PC-9 (cell line): Measurements from ENCODE around the gene PRAMEF1. TPM values are rescaled to one million over a fixed set of nuclear protein-coding genes. Genes with fewer than 3 reads are reported as not detected.

ENCODE experiments used
- BruUV-seq: library from RNA; stranded (reverse); fragments of 400-500 nt; replicated peaks from 2 replicates; lab custom pipeline; 2021; lab: Mats Ljungman, UMichigan
- CTCF ChIA-PET: fragments of 300-600 bp; sonication (Branson Sonifier 250); formaldehyde crosslinking; loops from one replicate; lab custom pipeline; 2022; ENCODE audit warnings: antibody characterized with exemption; lab: Charles Lee
- POLR2A ChIA-PET: fragments of 300-600 bp; sonication (Branson Sonifier 250); formaldehyde crosslinking; loops from one replicate; lab custom pipeline; 2022; ENCODE audit warnings: antibody characterized with exemption; ENCODE audit not compliant: unreplicated experiment; lab: Charles Lee
- DNase-seq, 2 experiments: peaks; one replicate each; pipeline versions ENCODE4 v3.0.0 to v3.0.0-alpha.2; 2015 to 2022; ENCODE audit warnings: mixed read lengths in 1 of 2
- H2AFZ ChIP-seq: fragments of 200-600 bp; sonication (generic); 2 replicates; pipeline ENCODE4 v1.8.1; 2017; ENCODE audit warnings: antibody characterized with exemption
- H3F3A ChIP-seq: fragments of 200-600 bp; sonication (generic); 2 replicates; pipeline ENCODE4 v1.8.1; 2017; ENCODE audit warnings: antibody characterized with exemption, mild to moderate bottlenecking, low read depth; ENCODE audit not compliant: insufficient read depth
- H3K27ac ChIP-seq: fragments of 200-600 bp; sonication (generic); 2 replicates; pipeline ENCODE4 v1.6.1; 2016; ENCODE audit warnings: mixed run types
- H3K27me3 ChIP-seq: fragments of 200-600 bp; sonication (generic); 2 replicates; pipeline ENCODE4 v1.6.1; 2016; ENCODE audit warnings: low read depth, mixed run types; ENCODE audit not compliant: insufficient read depth
- H3K36me3 ChIP-seq: fragments of 200-600 bp; sonication (generic); 2 replicates; pipeline ENCODE4 v1.6.1; 2016; ENCODE audit warnings: low read depth, mixed run types
- H3K4me1 ChIP-seq: fragments of 200-600 bp; sonication (generic); replicated peaks from 2 replicates; pipeline ENCODE4 v1.6.1; 2016; ENCODE audit warnings: mixed run types; ENCODE audit not compliant: insufficient read depth
- H3K4me2 ChIP-seq: fragments of 200-600 bp; sonication (generic); 2 replicates; pipeline ENCODE4 v1.6.1; 2017; ENCODE audit warnings: mixed run types
- H3K4me3 ChIP-seq: fragments of 200-600 bp; sonication (generic); 2 replicates; pipeline ENCODE4 v1.6.1; 2016; ENCODE audit warnings: mixed run types
- H3K79me2 ChIP-seq: fragments of 200-600 bp; sonication (generic); 2 replicates; pipeline ENCODE4 v1.6.1; 2017; ENCODE audit warnings: low read depth, mixed run types
- H3K9me2 ChIP-seq: fragments of 200-600 bp; sonication (generic); 2 replicates; pipeline ENCODE4 v1.8.1; 2017; ENCODE audit warnings: mild to moderate bottlenecking; ENCODE audit not compliant: insufficient read depth
- H3K9me3 ChIP-seq: fragments of 200-600 bp; sonication (generic); 2 replicates; pipeline ENCODE4 v1.8.1; 2016; ENCODE audit warnings: low read depth; ENCODE audit not compliant: insufficient read depth
- H4K20me1 ChIP-seq: fragments of 200-600 bp; sonication (generic); 2 replicates; pipeline ENCODE4 v1.8.1; 2017; ENCODE audit not compliant: insufficient read depth
- EZH2 ChIP-seq: fragments of 200-600 bp; sonication (generic); IDR thresholded peaks from 2 replicates; pipeline ENCODE4 v1.8.0; 2017; ENCODE audit warnings: antibody characterized with exemption, low read depth
- intact Hi-C: fragments of 100-400 bp; cut with micrococcal nuclease; formaldehyde crosslinking; loops from one replicate; pipeline ENCODE4 v1.10.0; 2022; ENCODE audit not compliant: unreplicated experiment
- total RNA-seq: library from RNA; stranded (reverse); gene quantifications from 2 replicates; pipeline ENCODE4 v1.2.3, GENCODE V29; 2021
- TF ChIP-seq, protein P1 (sequence below): fragments of 200-600 bp; sonication (generic); conservative IDR thresholded peaks from 2 replicates; pipeline ENCODE4 v1.6.1; 2017; ENCODE audit warnings: mixed run types, antibody characterized with exemption, mild to moderate bottlenecking, moderate library complexity

Gene PRAMEF1
- total RNA-seq, 1 experiment from 2014 or later, result not detected

DNA sequence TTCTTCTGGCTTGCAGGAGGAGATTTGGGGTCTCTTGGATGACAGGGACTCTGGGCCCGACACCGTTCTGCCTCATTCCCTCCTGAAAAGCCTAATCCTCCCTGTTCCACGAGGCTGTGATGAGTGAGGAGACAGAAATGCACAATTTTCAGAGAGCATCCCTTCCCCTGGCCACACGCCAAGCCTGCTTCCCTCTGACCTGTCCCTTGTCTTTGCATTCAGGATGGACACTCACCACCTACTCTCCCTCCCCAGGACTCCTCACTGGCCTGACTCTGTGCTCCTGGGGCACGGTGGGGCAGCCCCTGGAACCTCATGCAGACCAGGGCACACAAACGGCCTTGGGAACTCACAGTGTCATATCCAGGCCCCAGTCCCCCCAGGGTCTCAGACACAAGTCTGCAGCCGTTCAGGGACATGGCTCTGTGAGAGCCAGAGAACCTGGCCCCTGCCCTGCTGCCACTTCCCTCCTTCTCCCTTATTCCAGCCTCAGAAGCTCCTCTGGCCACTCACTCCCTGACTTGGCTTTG, 21.2 kb upstream of the PRAMEF1 start:
- no peaks in the 10 kb centered on the region for H3K9me3 ChIP-seq
- no TSS peak for BruUV-seq
- H4K20me1 ChIP-seq, result no peaks in the 10 kb centered on the region
- H3K9me2 ChIP-seq, result no peaks in the 10 kb centered on the region
- H3K36me3 ChIP-seq, result no peaks in the 10 kb centered on the region
- ChIA-PET CTCF (no interaction called here), POLR2A (no interaction called here)
- no peak for DNase-seq
- H3K4me3 ChIP-seq, result no peak overlapping the region
- intact Hi-C loops, result loop anchor here (10.0 kb wide), 2 partner anchors 495 to 655 kb away; no protein-coding TSS in a partner anchor
- H3K27ac ChIP-seq, result no peak overlapping the region
- no peak overlapping the region for H3K4me2 ChIP-seq
- H3K4me1 ChIP-seq, result no peaks in the 10 kb centered on the region
- H3F3A ChIP-seq, result no peaks in the 10 kb centered on the region
- TF ChIP-seq EZH2, result no peak
- TF ChIP-seq, protein P1, sequence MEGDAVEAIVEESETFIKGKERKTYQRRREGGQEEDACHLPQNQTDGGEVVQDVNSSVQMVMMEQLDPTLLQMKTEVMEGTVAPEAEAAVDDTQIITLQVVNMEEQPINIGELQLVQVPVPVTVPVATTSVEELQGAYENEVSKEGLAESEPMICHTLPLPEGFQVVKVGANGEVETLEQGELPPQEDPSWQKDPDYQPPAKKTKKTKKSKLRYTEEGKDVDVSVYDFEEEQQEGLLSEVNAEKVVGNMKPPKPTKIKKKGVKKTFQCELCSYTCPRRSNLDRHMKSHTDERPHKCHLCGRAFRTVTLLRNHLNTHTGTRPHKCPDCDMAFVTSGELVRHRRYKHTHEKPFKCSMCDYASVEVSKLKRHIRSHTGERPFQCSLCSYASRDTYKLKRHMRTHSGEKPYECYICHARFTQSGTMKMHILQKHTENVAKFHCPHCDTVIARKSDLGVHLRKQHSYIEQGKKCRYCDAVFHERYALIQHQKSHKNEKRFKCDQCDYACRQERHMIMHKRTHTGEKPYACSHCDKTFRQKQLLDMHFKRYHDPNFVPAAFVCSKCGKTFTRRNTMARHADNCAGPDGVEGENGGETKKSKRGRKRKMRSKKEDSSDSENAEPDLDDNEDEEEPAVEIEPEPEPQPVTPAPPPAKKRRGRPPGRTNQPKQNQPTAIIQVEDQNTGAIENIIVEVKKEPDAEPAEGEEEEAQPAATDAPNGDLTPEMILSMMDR, result no peak
- peaks cover 11% of the 10 kb centered on the region; the same call in 1 of the 2 replicates for H3K27me3 ChIP-seq
- no peaks in the 10 kb centered on the region for H3K79me2 ChIP-seq
- no peak overlapping the region for H2AFZ ChIP-seq

DNA sequence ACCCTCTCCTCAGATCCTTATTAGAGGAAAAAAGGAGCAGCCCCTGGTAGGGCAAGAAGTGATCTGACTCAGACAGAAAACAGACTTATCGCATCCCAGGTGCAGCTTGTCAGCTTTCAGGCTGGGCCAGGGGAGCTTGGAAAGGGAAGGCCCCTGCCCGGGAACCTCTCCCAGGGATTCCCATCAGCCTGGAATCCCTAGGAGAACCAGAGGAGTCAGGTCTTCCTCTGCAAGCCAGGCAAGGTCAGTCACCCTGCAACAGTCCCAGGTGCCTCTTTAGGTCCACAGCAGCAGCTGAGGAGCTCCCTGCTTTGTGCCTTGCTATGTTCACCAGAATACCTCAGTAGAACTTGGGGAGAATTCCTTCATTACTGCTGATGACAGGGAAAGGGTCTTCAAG, 20.6 kb upstream of the PRAMEF1 start:
- no peaks in the 10 kb centered on the region for H3K4me1 ChIP-seq
- ChIA-PET POLR2A (no interaction called here), CTCF (no interaction called here)
- no peaks in the 10 kb centered on the region for H3K9me3 ChIP-seq
- BruUV-seq, result no TSS peak
- peaks cover 6% of the 10 kb centered on the region; the same call in 1 of the 2 replicates for H3K27me3 ChIP-seq
- H2AFZ ChIP-seq, result no peak overlapping the region
- H3K36me3 ChIP-seq, result no peaks in the 10 kb centered on the region
- no peak overlapping the region for H3K27ac ChIP-seq
- H3K4me2 ChIP-seq, result no peak overlapping the region
- H3K79me2 ChIP-seq, result no peaks in the 10 kb centered on the region
- no peak overlapping the region for H3K4me3 ChIP-seq
- TF ChIP-seq, protein P1, result no peak
- TF ChIP-seq EZH2, result no peak
- H3F3A ChIP-seq, result no peaks in the 10 kb centered on the region
- no peaks in the 10 kb centered on the region for H4K20me1 ChIP-seq
- intact Hi-C loops, result loop anchor here (10.0 kb wide), 2 partner anchors 496 to 656 kb away; no protein-coding TSS in a partner anchor
- DNase-seq, result no peak
- H3K9me2 ChIP-seq, result no peaks in the 10 kb centered on the region

DNA sequence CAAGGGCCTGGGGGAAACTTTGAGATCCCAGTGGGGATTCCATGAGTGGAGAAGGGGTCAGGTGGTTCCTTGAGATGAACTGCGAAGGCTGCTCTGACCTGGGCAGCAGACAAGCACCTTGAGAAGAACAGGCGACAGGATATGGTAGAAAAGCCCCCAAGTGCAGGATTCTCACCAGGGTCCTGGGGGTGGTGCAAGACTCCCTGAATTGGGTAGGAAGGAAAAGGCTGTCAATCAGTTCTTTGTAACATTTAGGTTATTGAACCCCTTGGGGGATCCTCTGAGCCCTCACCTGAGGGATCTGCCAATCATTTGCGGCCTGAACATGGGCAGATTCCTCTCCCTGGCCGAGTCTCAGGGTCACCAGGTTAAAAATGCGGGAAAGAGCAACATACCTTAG, 20.0 kb upstream of the PRAMEF1 start:
- Histone ChIP-seq H3K4me2 (no peak overlapping the region), H3K36me3 (no peaks in the 10 kb centered on the region), H3K4me3 (no peak overlapping the region), H3K9me3 (no peaks in the 10 kb centered on the region), H3K9me2 (no peaks in the 10 kb centered on the region), H3F3A (no peaks in the 10 kb centered on the region), H4K20me1 (no peaks in the 10 kb centered on the region), H3K79me2 (no peaks in the 10 kb centered on the region), H3K27me3 (peaks cover 6% of the 10 kb centered on the region; the same call in 1 of the 2 replicates), H3K27ac (no peak overlapping the region), H3K4me1 (no peaks in the 10 kb centered on the region), H2AFZ (no peak overlapping the region)
- TF ChIP-seq, protein P1, result no peak
- no peak for TF ChIP-seq EZH2
- DNase-seq, result no peak
- CTCF ChIA-PET, result no interaction called here
- POLR2A ChIA-PET, result no interaction called here
- BruUV-seq, result no TSS peak
- intact Hi-C loops, result loop anchor here (10.0 kb wide), 2 partner anchors 496 to 656 kb away; no protein-coding TSS in a partner anchor
